Activated CD4-positive, alpha-beta memory T cell treated with anti-CD3 and anti-CD28 coated beads for 36 hours (primary cell): ENCODE data around the gene KCNK15. TPM values are rescaled to one million over a fixed set of nuclear protein-coding genes. Genes with fewer than 3 reads are reported as not detected.

Source experiments
- CTCF ChIA-PET: fragments of 350-600 bp; sonication (Branson Sonifier 250); formaldehyde crosslinking; loops from one replicate; lab custom pipeline; 2021; ENCODE audit warnings: antibody characterized with exemption, inconsistent platforms; lab: Charles Lee
- POLR2A ChIA-PET: fragments of 350-600 bp; sonication (Branson Sonifier 250); formaldehyde crosslinking; loops from one replicate; lab custom pipeline; 2021; ENCODE audit warnings: antibody characterized with exemption; lab: Charles Lee
- DNase-seq: peaks from one replicate; pipeline ENCODE4 v3.0.0-alpha.2; 2020
- H3K27ac Mint-ChIP-seq: one replicate; pipeline ENCODE4 v1.8.0; 2021; ENCODE audit warnings: mixed read lengths
- H3K27me3 Mint-ChIP-seq: one replicate; pipeline ENCODE4 v1.8.0; 2021; ENCODE audit warnings: mixed read lengths
- H3K36me3 Mint-ChIP-seq: one replicate; pipeline ENCODE4 v1.8.0; 2021; ENCODE audit warnings: mixed read lengths
- H3K4me1 Mint-ChIP-seq: one replicate; pipeline ENCODE4 v1.8.0; 2021; ENCODE audit warnings: low read depth, mixed read lengths
- H3K4me3 Mint-ChIP-seq: one replicate; pipeline ENCODE4 v1.8.0; 2021; ENCODE audit warnings: mild to moderate bottlenecking, mixed read lengths
- H3K9me3 Mint-ChIP-seq: one replicate; pipeline ENCODE4 v1.8.0; 2021; ENCODE audit warnings: mixed read lengths
- intact Hi-C: fragments of 100-400 bp; cut with micrococcal nuclease; formaldehyde crosslinking; loops from one replicate; pipeline ENCODE4 v1.15.1; 2023
- total RNA-seq, 2 experiments: library from RNA; stranded (reverse); gene quantifications; one replicate each; pipeline ENCODE4 v1.2.3, GENCODE V29; 2021

KCNK15 gene
- total RNA-seq, 2 experiments from 2014 or later: 0.71 to 0.77 TPM

GRCh38 chr20:44742304-44743079 is 3.2 kb upstream of the KCNK15 start:
- no peak for DNase-seq
- Mint-ChIP-seq H3K27ac (no peak overlapping the region), H3K4me3 (no peak overlapping the region), H3K4me1 (peaks cover 15% of the 10 kb centered on the region), H3K27me3 (peaks cover 5% of the 10 kb centered on the region), H3K9me3 (no peaks in the 10 kb centered on the region), H3K36me3 (no peaks in the 10 kb centered on the region)
- intact Hi-C loops: no loop called here
- CTCF ChIA-PET: interaction anchor here (1.0 to 1.6 kb wide), 2 partner anchors 59 to 124 kb away, joined by 4 read pairs; no protein-coding TSS in a partner anchor
- POLR2A ChIA-PET: no interaction called here

DNA sequence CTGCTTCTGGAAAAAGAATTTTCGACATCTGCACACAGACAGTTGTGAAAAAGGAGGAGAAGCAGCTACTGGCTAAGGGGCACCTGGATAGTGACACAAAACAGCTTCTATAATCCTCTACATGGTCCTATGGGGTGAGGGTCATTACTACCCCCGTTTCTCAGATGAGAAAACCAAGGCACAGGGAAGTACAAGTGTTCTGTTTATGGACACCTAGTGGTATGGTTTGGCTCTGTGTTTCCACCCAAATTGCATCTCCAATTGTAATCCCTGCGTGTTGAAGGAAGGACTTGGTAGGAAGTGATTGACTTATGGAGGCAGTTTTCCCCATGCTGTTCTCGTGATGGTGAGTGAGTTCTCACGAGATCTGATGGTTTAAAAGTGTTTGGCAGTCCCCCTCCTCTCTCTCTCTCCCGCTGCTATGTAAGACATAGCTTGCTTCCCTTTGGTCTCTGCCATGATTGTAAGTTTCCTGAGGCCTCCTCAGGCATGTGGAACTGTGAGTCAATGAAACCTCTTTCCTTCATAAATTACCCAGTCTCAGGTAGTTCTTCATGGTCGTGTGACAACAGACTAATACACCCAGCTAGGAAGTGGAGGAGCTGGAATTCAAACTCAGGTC is 2.5 kb upstream of the KCNK15 start:
- Mint-ChIP-seq H3K36me3 (no peaks in the 10 kb centered on the region), H3K4me3 (no peak overlapping the region), H3K27me3 (peaks cover 5% of the 10 kb centered on the region), H3K9me3 (no peaks in the 10 kb centered on the region), H3K27ac (no peak overlapping the region), H3K4me1 (peaks cover 15% of the 10 kb centered on the region)
- ChIA-PET POLR2A (no interaction called here), CTCF (interaction anchor here (1.1 to 1.7 kb wide), 4 partner anchors 10 to 60 kb away, joined by 4 to 6 read pairs (median 4); no protein-coding TSS in a partner anchor)
- intact Hi-C loops: no loop called here
- DNase-seq: no peak

GRCh38 chr20:44743916-44744655 is 1.6 kb upstream of the KCNK15 start:
- Mint-ChIP-seq H3K27me3 (peaks cover 5% of the 10 kb centered on the region), H3K36me3 (no peaks in the 10 kb centered on the region), H3K4me3 (no peak overlapping the region), H3K4me1 (peaks cover 11% of the 10 kb centered on the region), H3K9me3 (no peaks in the 10 kb centered on the region), H3K27ac (no peak overlapping the region)
- no peak for DNase-seq
- intact Hi-C loops: no loop called here
- CTCF ChIA-PET: interaction anchor here (0.9 to 1.7 kb wide), 4 partner anchors 11 to 62 kb away, joined by 3 to 6 read pairs (median 4); no protein-coding TSS in a partner anchor
- POLR2A ChIA-PET: no interaction called here

- H3K27me3 Mint-ChIP-seq: peaks cover 12% of the 10 kb centered on the region
- POLR2A ChIA-PET: no interaction called here
- CTCF ChIA-PET: interaction anchor here (1.5 to 4.4 kb wide), 3 partner anchors 12 to 61 kb away, joined by 5 to 44 read pairs (median 6); no protein-coding TSS in a partner anchor
- H3K4me3 Mint-ChIP-seq: peak overlapping the region; percentile 50
- DNase-seq: no peak
- intact Hi-C loops: loop anchor here (5.0 kb wide), 2 partner anchors 222 to 352 kb away; partner anchors contain the start of gene STK4
- H3K36me3 Mint-ChIP-seq: no peaks in the 10 kb centered on the region
- H3K4me1 Mint-ChIP-seq: peaks cover 11% of the 10 kb centered on the region
- no peak overlapping the region for H3K27ac Mint-ChIP-seq
- no peaks in the 10 kb centered on the region for H3K9me3 Mint-ChIP-seq
Measured at GRCh38 chr20:44745122-44745597, 505 bp upstream of the KCNK15 start.

- Mint-ChIP-seq H3K9me3 (no peaks in the 10 kb centered on the region), H3K4me3 (peak overlapping the region; percentile 67), H3K27ac (no peak overlapping the region), H3K36me3 (no peaks in the 10 kb centered on the region), H3K4me1 (peaks cover 11% of the 10 kb centered on the region), H3K27me3 (peaks cover 18% of the 10 kb centered on the region)
- ChIA-PET CTCF (interaction anchor here (0.7 to 6.7 kb wide), 13 partner anchors 8 to 365 kb away, joined by 3 to 52 read pairs (median 5); no protein-coding TSS in a partner anchor), POLR2A (no interaction called here)
- no peak for DNase-seq
- intact Hi-C loops: loop anchor here (1.0 to 5.0 kb wide), 4 partner anchors 61 to 351 kb away; partner anchors contain the start of gene STK4
Measured at GRCh38 chr20:44746367-44747165, 901 bp downstream of the KCNK15 start.

- no peaks in the 10 kb centered on the region for H3K9me3 Mint-ChIP-seq
- H3K4me3 Mint-ChIP-seq: peak overlapping the region; percentile 67
- DNase-seq: peak; percentile 81
- H3K36me3 Mint-ChIP-seq: no peaks in the 10 kb centered on the region
- intact Hi-C loops: loop anchor here (1.0 to 5.0 kb wide), 3 partner anchors 120 to 350 kb away; partner anchors contain the start of gene STK4
- peaks cover 11% of the 10 kb centered on the region for H3K4me1 Mint-ChIP-seq
- no peak overlapping the region for H3K27ac Mint-ChIP-seq
- POLR2A ChIA-PET: no interaction called here
- peaks cover 18% of the 10 kb centered on the region for H3K27me3 Mint-ChIP-seq
- CTCF ChIA-PET: interaction anchor here (0.7 to 6.7 kb wide), 25 partner anchors 8 to 544 kb away, joined by 3 to 52 read pairs (median 4); no protein-coding TSS in a partner anchor
Measured at GRCh38 chr20:44747166-44748004, 1.7 kb downstream of the KCNK15 start.

DNA sequence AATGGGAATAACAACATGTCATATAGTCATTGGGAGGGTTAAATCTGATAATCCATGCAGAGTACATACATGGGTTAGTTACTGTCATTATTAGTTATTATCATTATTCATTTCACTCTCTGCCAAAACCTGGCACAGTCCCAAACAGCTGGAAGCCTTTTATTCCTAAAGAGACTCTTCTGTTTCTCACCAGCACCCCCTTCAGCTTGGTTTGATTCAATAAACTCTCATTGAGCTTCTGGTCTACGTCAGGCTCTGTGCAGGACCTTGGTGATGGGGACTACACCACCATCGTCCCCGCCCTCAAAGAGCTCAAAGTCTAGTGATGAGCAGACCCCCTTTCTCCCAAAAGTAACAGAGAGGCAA is 2.3 kb downstream of the KCNK15 start:
- no peak for DNase-seq
- Mint-ChIP-seq H3K9me3 (no peaks in the 10 kb centered on the region), H3K36me3 (no peaks in the 10 kb centered on the region), H3K4me1 (peaks cover 11% of the 10 kb centered on the region), H3K4me3 (no peak overlapping the region), H3K27me3 (peaks cover 18% of the 10 kb centered on the region), H3K27ac (no peak overlapping the region)
- POLR2A ChIA-PET: no interaction called here
- CTCF ChIA-PET: interaction anchor here (0.7 to 6.7 kb wide), 22 partner anchors 8 to 543 kb away, joined by 3 to 52 read pairs (median 4); no protein-coding TSS in a partner anchor
- intact Hi-C loops: loop anchor here (5.0 kb wide), 2 partner anchors 219 to 349 kb away; partner anchors contain the start of gene STK4

GRCh38 chr20:44750081-44750805 is 4.6 kb downstream of the KCNK15 start:
- Mint-ChIP-seq H3K4me3 (no peak overlapping the region), H3K36me3 (no peaks in the 10 kb centered on the region), H3K9me3 (no peaks in the 10 kb centered on the region), H3K27me3 (peaks cover 18% of the 10 kb centered on the region), H3K27ac (no peak overlapping the region), H3K4me1 (peaks cover 9% of the 10 kb centered on the region)
- ChIA-PET CTCF (interaction anchor here (0.8 to 6.7 kb wide), 5 partner anchors 13 to 119 kb away, joined by 3 to 52 read pairs (median 4); no protein-coding TSS in a partner anchor), POLR2A (no interaction called here)
- intact Hi-C loops: no loop called here
- DNase-seq: peak; percentile 32

DNA sequence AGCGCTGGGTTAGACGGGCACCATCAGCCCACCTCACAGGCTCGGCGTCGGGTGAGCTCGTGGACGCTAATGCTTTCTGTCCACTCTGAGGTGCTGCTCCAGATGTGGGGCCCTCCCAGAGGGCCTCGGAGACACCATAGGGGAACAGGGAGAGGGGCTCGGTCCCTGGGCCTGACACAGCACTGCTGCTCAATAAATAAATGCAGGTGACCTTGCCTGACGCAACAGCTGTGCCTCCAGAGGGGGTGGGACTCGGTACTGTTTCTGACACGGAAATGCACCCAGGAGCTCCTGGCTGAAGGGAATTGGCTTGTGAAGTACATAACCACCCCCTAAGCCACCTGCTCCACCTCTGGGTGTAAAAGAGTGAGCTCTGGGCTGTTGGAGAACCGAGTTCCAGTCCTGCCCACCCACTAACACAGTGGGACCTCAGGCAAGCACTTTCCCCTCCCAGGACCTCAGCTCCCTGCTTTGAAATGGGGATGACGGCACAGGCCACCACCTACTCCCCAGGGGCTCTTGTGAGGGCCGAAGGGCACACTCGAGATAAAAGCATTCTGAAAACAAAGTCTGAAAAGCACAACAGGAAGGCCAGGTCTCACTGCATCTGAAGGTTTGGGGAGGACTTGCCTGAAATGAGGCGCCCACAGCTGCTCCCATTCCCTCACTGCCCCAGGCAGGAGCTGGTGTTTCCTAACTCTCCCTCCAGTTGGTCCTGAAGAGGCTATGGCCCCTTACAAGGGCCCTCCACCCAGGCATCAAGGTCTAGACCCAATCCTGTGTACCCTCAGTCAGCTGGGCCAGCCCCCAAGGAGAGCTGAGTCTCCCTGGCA is 6.7 kb downstream of the KCNK15 start:
- no peak for DNase-seq
- Mint-ChIP-seq H3K9me3 (no peaks in the 10 kb centered on the region), H3K27ac (no peak overlapping the region), H3K4me1 (peaks cover 2% of the 10 kb centered on the region), H3K27me3 (peaks cover 14% of the 10 kb centered on the region), H3K36me3 (no peaks in the 10 kb centered on the region), H3K4me3 (no peak overlapping the region)
- intact Hi-C loops: no loop called here
- ChIA-PET POLR2A (no interaction called here), CTCF (interaction anchor here (1.1 to 6.7 kb wide), 2 partner anchors 20 to 114 kb away, joined by 4 to 52 read pairs; no protein-coding TSS in a partner anchor)
